ENCODE measurements around the gene PRKN. TPM values are rescaled to one million over a fixed set of nuclear protein-coding genes. Genes with fewer than 3 reads are reported as not detected.
A peak's percentile ranks its signal among the peaks of the same experiment; 100 is the strongest.

PRKN gene
- polyA plus RNA-seq, 1 experiment = 0.71 TPM

GRCh38 chr6:161636882-161637430 is 1090.6 kb downstream of the PRKN start:
- no peak for DNase-seq (ENCODE audit: low read depth)
- no peak overlapping the region for H3K4me3 ChIP-seq (ENCODE audit: low read depth, low read length)
- CTCF ChIA-PET = no interaction called here
- H3K27me3 ChIP-seq (ENCODE audit: control insufficient read depth, insufficient read depth, low read length) = no peaks in the 10 kb centered on the region
- no peak for TF ChIP-seq CTCF (IDR thresholded peaks at IDR 0.05; ENCODE audit: insufficient read depth, low read depth, low read length)
- no peaks in the 10 kb centered on the region for H3K36me3 ChIP-seq (ENCODE audit: control insufficient read depth, insufficient read depth, low read length)
- POLR2A ChIA-PET = no interaction called here

- CTCF ChIA-PET = no interaction called here
- POLR2A ChIA-PET = no interaction called here
- no peak for DNase-seq (ENCODE audit: low read depth)
Observed at GRCh38 chr6:161635975-161636374, 1091.6 kb downstream of the PRKN start.

GRCh38 chr6:161634916-161635315 is 1092.7 kb downstream of the PRKN start:
- no peak overlapping the region for H3K4me3 ChIP-seq (ENCODE audit: low read depth, low read length)
- POLR2A ChIA-PET = no interaction called here
- CTCF ChIA-PET = no interaction called here
- DNase-seq (ENCODE audit: low read depth) = no peak
- H3K27me3 ChIP-seq (ENCODE audit: control insufficient read depth, insufficient read depth, low read length) = no peaks in the 10 kb centered on the region
- no peak for TF ChIP-seq CTCF (IDR thresholded peaks at IDR 0.05; ENCODE audit: insufficient read depth, low read depth, low read length)
- no peaks in the 10 kb centered on the region for H3K36me3 ChIP-seq (ENCODE audit: control insufficient read depth, insufficient read depth, low read length)

More at GRCh38 chr6:161635975-161636374, 1091.6 kb downstream of the PRKN start:
- no peak overlapping the region for H3K4me3 ChIP-seq (ENCODE audit: low read depth, low read length)
- no peaks in the 10 kb centered on the region for H3K36me3 ChIP-seq (ENCODE audit: control insufficient read depth, insufficient read depth, low read length)
- no peaks in the 10 kb centered on the region for H3K27me3 ChIP-seq (ENCODE audit: control insufficient read depth, insufficient read depth, low read length)
- no peak for TF ChIP-seq CTCF (IDR thresholded peaks at IDR 0.05; ENCODE audit: insufficient read depth, low read depth, low read length)

- ChIA-PET CTCF (no interaction called here), POLR2A (interaction anchor here (0.5 to 0.6 kb wide), 3 partner anchors 259 to 1785 kb away, joined by 3 to 26 read pairs (median 4); no protein-coding TSS in a partner anchor)
- Histone ChIP-seq H3K4me3 (ENCODE audit: low read depth, low read length) (no peak overlapping the region), H3K27me3 (ENCODE audit: control insufficient read depth, insufficient read depth, low read length) (no peaks in the 10 kb centered on the region), H3K36me3 (ENCODE audit: control insufficient read depth, insufficient read depth, low read length) (no peaks in the 10 kb centered on the region)
- TF ChIP-seq CTCF (IDR thresholded peaks at IDR 0.05; ENCODE audit: insufficient read depth, low read depth, low read length) = no peak
- peak; percentile 92 for DNase-seq (ENCODE audit: low read depth)
Observed at GRCh38 chr6:161631676-161632194, 1095.8 kb downstream of the PRKN start.

GRCh38 chr6:161630674-161631073 is 1096.9 kb downstream of the PRKN start:
- POLR2A ChIA-PET = no interaction called here
- CTCF ChIA-PET = no interaction called here

More at GRCh38 chr6:161630674-161631073, 1096.9 kb downstream of the PRKN start:
- TF ChIP-seq CTCF (IDR thresholded peaks at IDR 0.05; ENCODE audit: insufficient read depth, low read depth, low read length) = no peak
- DNase-seq (ENCODE audit: low read depth) = no peak
- no peaks in the 10 kb centered on the region for H3K36me3 ChIP-seq (ENCODE audit: control insufficient read depth, insufficient read depth, low read length)
- H3K27me3 ChIP-seq (ENCODE audit: control insufficient read depth, insufficient read depth, low read length) = no peaks in the 10 kb centered on the region
- H3K4me3 ChIP-seq (ENCODE audit: low read depth, low read length) = no peak overlapping the region
